DOHH2 (cell line): ENCODE results near the gene PCGF3.
"Not testable (repeated sequence)": the region's sequence is repeated elsewhere in the genome, so short reads cannot be mapped to it uniquely, and the experiment has no call there.

Source experiments
- CTCF ChIP-seq: fragments of 200-600 bp; sonication (generic); IDR thresholded peaks from one replicate; pipeline ENCODE4 v1.5.1; 2014; ENCODE audit warnings: antibody characterized with exemption, mild to moderate bottlenecking, low read depth, low read length; ENCODE audit not compliant: poor library complexity, severe bottlenecking
- EZH2phosphoT487 ChIP-seq: fragments of 200-600 bp; sonication (generic); IDR thresholded peaks from 2 replicates; pipeline ENCODE4 v1.6.1; 2017; ENCODE audit warnings: borderline replicate concordance, mild to moderate bottlenecking, antibody characterized with exemption, low read length, moderate library complexity, mixed read lengths

GRCh38 chr4:669806-670559 is 35.6 kb upstream of the PCGF3 start:
- TF ChIP-seq CTCF, EZH2phosphoT487: not testable (repeated sequence)
